AG09309 (cell line): ENCODE data around the gene MADCAM1.
"Not testable (repeated sequence)": the region's sequence is repeated elsewhere in the genome, so short reads cannot be mapped to it uniquely, and the experiment has no call there.

Experiments
- DNase-seq: peaks from one replicate; pipeline ENCODE4 v3.0.0-alpha.2; 2010; ENCODE audit warnings: low read depth
- H3K4me3 ChIP-seq: 2 replicates; pipeline ENCODE4 v1.5.1; 2011; ENCODE audit warnings: mild to moderate bottlenecking, low read depth, low read length, moderate library complexity; ENCODE audit not compliant: control insufficient read depth
- TF ChIP-seq, protein P1 (sequence below): IDR thresholded peaks from 2 replicates; pipeline ENCODE4 v1.5.1; 2011; ENCODE audit warnings: mild to moderate bottlenecking, low read depth, low read length, inconsistent platforms; ENCODE audit not compliant: insufficient read depth, control insufficient read depth; ENCODE audit errors: missing control alignments

Gene MADCAM1

DNA sequence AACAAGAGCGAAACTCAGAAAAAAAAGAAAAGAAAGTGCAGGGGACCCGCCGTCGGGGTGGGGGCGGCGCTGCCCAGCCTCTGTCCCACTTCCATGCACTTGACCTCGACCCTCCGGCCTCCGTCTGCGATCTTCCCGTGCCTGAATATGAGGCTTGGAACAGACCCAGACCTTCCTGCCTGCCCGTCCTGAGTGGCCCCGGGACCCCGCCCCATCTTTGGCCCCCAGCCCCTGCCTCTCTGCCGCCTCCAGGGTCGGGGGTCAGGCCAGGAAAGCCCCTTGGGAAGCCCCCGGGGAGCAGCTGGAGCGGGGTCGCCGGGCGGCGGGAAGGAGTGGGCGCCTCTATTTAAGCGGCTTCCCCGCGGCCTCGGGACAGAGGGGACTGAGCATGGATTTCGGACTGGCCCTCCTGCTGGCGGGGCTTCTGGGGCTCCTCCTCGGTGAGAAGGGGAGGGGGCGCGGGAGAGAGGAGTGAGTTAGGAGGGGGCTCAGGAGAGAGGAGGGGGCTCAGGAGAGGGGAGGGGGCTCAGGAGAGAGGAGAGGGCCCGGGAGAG, at the start of gene MADCAM1:
Gene MADCAM1 (plus strand): TSS at position 375 of the 554 bp plus-strand sequence. CDS start 14 bp downstream, at position 389.
- TF ChIP-seq, protein P1, sequence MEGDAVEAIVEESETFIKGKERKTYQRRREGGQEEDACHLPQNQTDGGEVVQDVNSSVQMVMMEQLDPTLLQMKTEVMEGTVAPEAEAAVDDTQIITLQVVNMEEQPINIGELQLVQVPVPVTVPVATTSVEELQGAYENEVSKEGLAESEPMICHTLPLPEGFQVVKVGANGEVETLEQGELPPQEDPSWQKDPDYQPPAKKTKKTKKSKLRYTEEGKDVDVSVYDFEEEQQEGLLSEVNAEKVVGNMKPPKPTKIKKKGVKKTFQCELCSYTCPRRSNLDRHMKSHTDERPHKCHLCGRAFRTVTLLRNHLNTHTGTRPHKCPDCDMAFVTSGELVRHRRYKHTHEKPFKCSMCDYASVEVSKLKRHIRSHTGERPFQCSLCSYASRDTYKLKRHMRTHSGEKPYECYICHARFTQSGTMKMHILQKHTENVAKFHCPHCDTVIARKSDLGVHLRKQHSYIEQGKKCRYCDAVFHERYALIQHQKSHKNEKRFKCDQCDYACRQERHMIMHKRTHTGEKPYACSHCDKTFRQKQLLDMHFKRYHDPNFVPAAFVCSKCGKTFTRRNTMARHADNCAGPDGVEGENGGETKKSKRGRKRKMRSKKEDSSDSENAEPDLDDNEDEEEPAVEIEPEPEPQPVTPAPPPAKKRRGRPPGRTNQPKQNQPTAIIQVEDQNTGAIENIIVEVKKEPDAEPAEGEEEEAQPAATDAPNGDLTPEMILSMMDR: no peak
- DNase-seq: no peak
- H3K4me3 ChIP-seq: no peak within 1 kb of the TSS

DNA sequence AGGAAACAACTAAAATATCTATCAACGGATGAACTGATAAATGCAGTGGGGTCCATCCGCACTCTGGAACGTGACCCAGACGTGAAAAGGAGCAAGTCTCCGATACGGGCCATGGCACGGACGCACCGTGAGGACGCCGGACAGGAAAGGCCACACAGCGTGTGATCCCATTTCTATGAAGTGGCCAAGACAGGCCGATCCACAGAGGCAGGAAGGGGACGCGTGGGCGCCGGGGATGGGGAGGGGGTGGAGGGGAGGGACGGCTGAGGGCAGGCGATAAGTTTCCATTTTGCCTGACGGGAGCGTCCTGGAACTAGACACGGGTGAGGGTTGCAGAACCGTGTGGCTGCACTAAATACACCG, 49.2 kb upstream of the MADCAM1 start:
- no peak overlapping the region for H3K4me3 ChIP-seq
- DNase-seq: no peak
- TF ChIP-seq, protein P1: no peak

DNA sequence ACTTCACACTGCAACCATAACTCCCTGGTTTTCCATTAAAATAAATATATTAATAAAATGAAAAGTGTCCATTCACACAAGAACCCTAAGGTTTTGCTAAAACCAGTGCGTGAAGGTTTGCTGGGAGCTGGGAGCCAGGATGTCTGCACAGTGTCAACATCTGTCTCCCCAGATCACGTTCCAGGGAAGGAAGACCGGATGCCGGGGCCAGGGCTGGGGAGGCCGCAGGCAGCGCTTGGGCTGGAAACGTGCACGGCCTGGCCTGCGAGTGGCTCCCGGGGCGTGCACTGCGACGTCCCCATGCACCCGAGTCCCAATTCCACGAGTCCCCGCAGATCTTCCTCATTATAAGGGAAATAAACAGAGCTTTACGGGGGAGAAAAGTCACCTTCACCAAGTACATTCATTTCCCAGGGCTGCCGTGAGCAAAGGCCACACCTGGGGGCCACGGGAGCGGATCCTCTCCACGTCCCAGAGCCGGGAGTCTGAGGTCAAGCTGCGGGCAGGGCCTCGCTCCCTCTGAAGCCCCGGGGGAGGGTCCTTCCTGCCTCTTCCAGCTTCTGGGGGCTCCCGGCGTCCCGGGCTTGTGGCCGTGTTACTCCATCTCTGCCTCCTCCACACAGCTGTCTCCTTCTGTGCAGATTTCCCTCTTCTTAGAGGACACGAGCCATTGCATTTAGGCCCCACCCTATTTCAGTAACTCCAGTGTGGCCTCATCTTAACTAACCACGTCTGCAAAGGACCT, 48.3 kb upstream of the MADCAM1 start:
- no peak for DNase-seq
- H3K4me3 ChIP-seq: no peak overlapping the region
- TF ChIP-seq, protein P1: no peak

DNA sequence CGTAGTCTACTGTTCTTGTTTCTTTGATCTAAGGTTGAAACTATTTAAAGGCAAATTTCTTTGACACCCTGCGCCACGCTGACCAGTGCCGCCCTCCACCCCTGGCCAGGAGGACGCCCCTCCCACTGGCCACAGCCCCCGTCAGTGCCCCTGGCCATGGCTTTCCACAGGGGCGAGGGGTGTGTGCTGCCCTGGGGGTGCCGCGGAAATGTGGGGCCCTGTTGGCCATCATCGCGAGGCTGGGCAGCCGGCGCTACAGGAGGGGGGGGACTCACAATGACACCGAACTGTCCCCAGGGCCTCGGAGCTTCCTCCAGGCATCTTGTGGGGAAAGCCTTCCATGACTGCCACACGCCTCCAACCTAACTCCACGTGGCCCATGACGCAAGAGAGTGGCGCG, 46.4 kb upstream of the MADCAM1 start:
- no peak overlapping the region for H3K4me3 ChIP-seq
- DNase-seq: no peak
- TF ChIP-seq, protein P1: no peak

DNA sequence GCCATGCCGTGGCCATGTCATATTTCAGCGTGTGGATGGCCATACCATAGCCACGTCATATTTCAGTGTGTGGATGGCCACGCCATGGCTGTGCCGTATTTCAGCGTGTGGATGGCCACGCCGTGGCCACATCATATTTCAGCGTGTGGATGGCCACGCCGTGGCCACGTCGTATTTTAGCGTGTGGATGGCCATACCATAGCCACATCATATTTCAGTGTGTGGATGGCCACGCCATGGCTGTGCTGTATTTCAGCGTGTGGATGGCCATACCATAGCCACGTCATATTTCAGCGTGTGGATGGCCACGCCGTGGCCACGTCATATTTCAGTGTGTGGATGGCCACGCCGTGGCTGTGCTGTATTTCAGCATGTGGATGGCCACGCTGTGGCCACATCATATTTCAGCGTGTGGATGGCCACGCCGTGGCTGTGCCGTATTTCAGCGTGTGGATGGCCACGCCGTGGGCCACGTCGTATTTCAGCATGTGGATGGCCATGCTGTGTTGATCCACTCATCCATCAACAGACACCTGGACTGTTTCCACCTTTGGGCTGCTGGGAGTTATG, 45.3 kb upstream of the MADCAM1 start:
- H3K4me3 ChIP-seq, DNase-seq: not testable (repeated sequence)

DNA sequence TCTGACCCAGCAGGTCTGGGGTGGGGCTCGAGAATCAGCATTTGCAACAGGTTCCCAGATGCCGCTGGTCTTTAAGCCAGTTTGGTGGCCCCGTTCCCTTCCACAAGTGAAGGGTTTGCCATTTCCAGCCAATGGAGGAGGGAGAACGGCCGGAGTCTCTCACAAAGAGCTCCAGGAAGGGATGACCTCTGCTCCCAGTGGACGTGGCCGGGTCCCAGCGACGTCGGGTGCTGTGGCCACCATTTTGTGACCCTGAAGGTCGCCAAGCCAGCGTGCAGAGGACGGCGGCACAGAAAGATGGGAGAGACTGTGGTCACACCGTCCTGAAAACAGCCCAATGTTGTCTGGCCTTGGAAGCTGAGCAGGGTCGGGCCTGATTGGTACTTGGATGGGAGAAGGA, 43.5 kb upstream of the MADCAM1 start:
- no peak for DNase-seq
- H3K4me3 ChIP-seq: no peak overlapping the region
- TF ChIP-seq, protein P1: no peak

DNA sequence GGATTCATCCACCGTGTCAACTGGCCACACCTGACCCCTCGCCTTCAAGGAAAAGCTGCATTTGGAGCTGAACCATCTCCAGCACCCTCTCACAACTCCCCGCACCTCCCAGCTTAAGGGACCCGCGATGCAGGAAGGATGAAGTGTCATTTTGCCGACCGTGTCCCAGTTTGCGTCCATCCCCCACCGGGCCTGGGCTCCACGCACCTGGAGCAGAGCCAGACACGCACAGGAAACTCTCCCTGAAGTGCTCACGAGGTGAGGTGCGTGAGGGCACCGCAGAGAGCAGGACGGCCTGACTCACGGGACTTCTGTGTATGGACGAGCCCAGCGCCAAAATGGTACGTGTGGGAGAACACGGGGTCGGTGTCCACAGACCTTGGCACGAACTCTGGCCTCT, 42.7 kb upstream of the MADCAM1 start:
- TF ChIP-seq, protein P1: no peak
- H3K4me3 ChIP-seq: no peak overlapping the region
- DNase-seq: no peak
